Upper lobe of left lung (tissue), 4 donors: ENCODE data around the gene PCBD2.

Experiments used
- EP300 ChIP-seq, 4 donors: sonication (generic); formaldehyde crosslinking; IDR thresholded peaks; one replicate each; pipeline ENCODE4 v1.5.1; 2017; ENCODE audit warnings: antibody characterized with exemption in 4 of 4, control low read depth in 2 of 4
- POLR2A ChIP-seq, 4 donors: fragments of 450-650 bp; IDR thresholded peaks; one replicate each; pipeline ENCODE4 v1.5.1; 2016 to 2017; ENCODE audit warnings: antibody characterized with exemption in 4 of 4, mild to moderate bottlenecking in 2 of 4
- POLR2AphosphoS5 ChIP-seq, 2 donors: sonication (generic); formaldehyde crosslinking; IDR thresholded peaks; one replicate each; pipeline ENCODE4 v1.5.1; 2017; ENCODE audit warnings: antibody characterized with exemption in 2 of 2
- TF ChIP-seq, protein P1 (sequence below), 6 experiments: fragments of 450-650 bp in 4 of 6; fragments of 200-600 bp in 2 of 6; sonication (generic) in 2 of 6; IDR thresholded peaks; one replicate each; pipeline ENCODE4 v1.5.1; 2016 to 2019; ENCODE audit warnings: antibody characterized with exemption in 6 of 6

DNA sequence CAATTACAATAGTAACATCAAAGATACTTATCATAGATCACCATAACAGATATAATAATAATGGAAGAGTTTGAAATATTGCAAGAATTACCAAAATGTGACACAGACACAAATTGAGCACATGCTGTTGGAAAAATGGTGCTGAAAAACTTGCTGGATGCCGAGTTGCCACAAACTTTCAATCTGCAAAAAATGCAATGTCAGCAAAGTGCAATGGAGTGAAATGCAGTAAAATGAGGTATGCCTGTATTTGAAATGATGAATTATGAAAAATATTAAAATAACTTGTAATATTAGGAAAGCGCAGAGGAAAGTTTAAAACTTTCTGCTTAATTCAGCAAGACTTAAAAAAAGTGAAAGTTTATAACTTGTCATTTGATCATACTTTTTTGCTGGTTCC is 12.0 kb upstream of the PCBD2 start:
- TF ChIP-seq, protein P1, sequence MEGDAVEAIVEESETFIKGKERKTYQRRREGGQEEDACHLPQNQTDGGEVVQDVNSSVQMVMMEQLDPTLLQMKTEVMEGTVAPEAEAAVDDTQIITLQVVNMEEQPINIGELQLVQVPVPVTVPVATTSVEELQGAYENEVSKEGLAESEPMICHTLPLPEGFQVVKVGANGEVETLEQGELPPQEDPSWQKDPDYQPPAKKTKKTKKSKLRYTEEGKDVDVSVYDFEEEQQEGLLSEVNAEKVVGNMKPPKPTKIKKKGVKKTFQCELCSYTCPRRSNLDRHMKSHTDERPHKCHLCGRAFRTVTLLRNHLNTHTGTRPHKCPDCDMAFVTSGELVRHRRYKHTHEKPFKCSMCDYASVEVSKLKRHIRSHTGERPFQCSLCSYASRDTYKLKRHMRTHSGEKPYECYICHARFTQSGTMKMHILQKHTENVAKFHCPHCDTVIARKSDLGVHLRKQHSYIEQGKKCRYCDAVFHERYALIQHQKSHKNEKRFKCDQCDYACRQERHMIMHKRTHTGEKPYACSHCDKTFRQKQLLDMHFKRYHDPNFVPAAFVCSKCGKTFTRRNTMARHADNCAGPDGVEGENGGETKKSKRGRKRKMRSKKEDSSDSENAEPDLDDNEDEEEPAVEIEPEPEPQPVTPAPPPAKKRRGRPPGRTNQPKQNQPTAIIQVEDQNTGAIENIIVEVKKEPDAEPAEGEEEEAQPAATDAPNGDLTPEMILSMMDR (IDR thresholded peaks at IDR 0.05), result no peak
- no peak for TF ChIP-seq POLR2AphosphoS5 (IDR thresholded peaks at IDR 0.05)
- TF ChIP-seq POLR2A (IDR thresholded peaks at IDR 0.05), result no peak
- no peak for TF ChIP-seq EP300 (IDR thresholded peaks at IDR 0.05)
